GM12874 (cell line): ENCODE data around the gene SNAPC2.

Source experiments
- CTCF ChIP-seq: IDR thresholded peaks from 2 replicates; pipeline ENCODE4 v1.5.1; 2011; ENCODE audit warnings: low read depth, mild to moderate bottlenecking, control low read depth, low read length, moderate library complexity; ENCODE audit not compliant: insufficient read depth

SNAPC2 gene

GRCh38 chr19:7913652-7914051 is 6.5 kb upstream of the SNAPC2 start:
- no peak for TF ChIP-seq CTCF

- TF ChIP-seq CTCF, result no peak
Observed at GRCh38 chr19:7914099-7914498, 6.0 kb upstream of the SNAPC2 start.

GRCh38 chr19:7914598-7915045 is 5.5 kb upstream of the SNAPC2 start, which contains the start of gene TGFBR3L:
Gene TGFBR3L (plus strand): TSS chr19:7914830.
- no peak for TF ChIP-seq CTCF

GRCh38 chr19:7915250-7916102 is 4.7 kb upstream of the SNAPC2 start:
- TF ChIP-seq CTCF, result no peak

GRCh38 chr19:7916103-7916954 is 3.8 kb upstream of the SNAPC2 start:
- TF ChIP-seq CTCF, result no peak

- no peak for TF ChIP-seq CTCF
Observed at GRCh38 chr19:7916955-7917266, 3.2 kb upstream of the SNAPC2 start.

- peak; percentile 87 for TF ChIP-seq CTCF
Observed at GRCh38 chr19:7917267-7918061, 2.7 kb upstream of the SNAPC2 start.
